B cell (primary cell): ENCODE measurements around the gene HPS1. TPM values are rescaled to one million over a fixed set of nuclear protein-coding genes. Genes with fewer than 3 reads are reported as not detected.

Experiments used
- ATAC-seq: fragments of 200-7000 bp; cut with Tn5 transposase; one replicate; pipeline ENCODE4 v1.10.0; 2021; ENCODE audit warnings: low read depth, mild to moderate bottlenecking, moderate number of reproducible peaks, moderate library complexity
- CTCF ChIA-PET: fragments of 350-600 bp; sonication (Branson Sonifier 250); formaldehyde crosslinking; loops from one replicate; lab custom pipeline; 2021; ENCODE audit warnings: antibody characterized with exemption, inconsistent platforms; lab: Charles Lee
- POLR2A ChIA-PET: fragments of 350-600 bp; sonication (Branson Sonifier 250); formaldehyde crosslinking; loops from one replicate; lab custom pipeline; 2021; ENCODE audit warnings: antibody characterized with exemption; lab: Charles Lee
- DNase-seq: peaks from one replicate; pipeline ENCODE4 v3.0.0; 2013
- H2AFZ ChIP-seq: 2 replicates; pipeline ENCODE4 v1.6.1; 2012; ENCODE audit warnings: mild to moderate bottlenecking, low read depth, low read length; ENCODE audit not compliant: insufficient read depth, poor library complexity, severe bottlenecking
- H3K27ac ChIP-seq, 2 donors: 1 replicate in 1 of 2; 2 replicates in 1 of 2; pipeline ENCODE4 v1.5.1; 2012 to 2013; ENCODE audit warnings: low read length in 2 of 2, mild to moderate bottlenecking in 2 of 2, moderate library complexity in 1 of 2
- H3K27me3 ChIP-seq, 4 experiments: fragments of 200-600 bp in 1 of 4; sonication (generic) in 1 of 4; replicated peaks in 1 of 4; 1 replicate in 2 of 4; 2 replicates in 2 of 4; pipeline versions ENCODE4 v1.6.1 to v1.7.0; 2013 to 2016; ENCODE audit warnings: low read length in 3 of 4, mild to moderate bottlenecking in 2 of 4, mixed read lengths in 1 of 4, moderate library complexity in 1 of 4; ENCODE audit not compliant: insufficient read depth in 4 of 4, control insufficient read depth in 3 of 4; ENCODE audit errors: control extremely low read depth in 1 of 4
- H3K36me3 ChIP-seq, 2 experiments: replicated peaks in 1 of 2; 1 replicate in 1 of 2; 2 replicates in 1 of 2; pipeline versions ENCODE4 v1.6.1 to v1.7.1; 2013; ENCODE audit warnings: low read length in 1 of 2; ENCODE audit not compliant: insufficient read depth in 2 of 2, control insufficient read depth in 1 of 2; ENCODE audit errors: control extremely low read depth in 1 of 2, extremely low read depth in 1 of 2
- H3K4me1 ChIP-seq, 2 donors: fragments of 200-600 bp in 1 of 2; sonication (generic) in 1 of 2; 1 replicate in 1 of 2; 2 replicates in 1 of 2; pipeline versions ENCODE4 v1.5.1 to v1.6.1; 2013 to 2017; ENCODE audit warnings: low read length in 2 of 2; ENCODE audit not compliant: control insufficient read depth in 2 of 2, insufficient read depth in 2 of 2
- H3K4me2 ChIP-seq: replicated peaks from 2 replicates; pipeline ENCODE3; 2012; ENCODE audit warnings: mild to moderate bottlenecking, low read depth, low read length; ENCODE audit not compliant: poor library complexity, severe bottlenecking
- H3K4me3 ChIP-seq, 5 experiments: fragments of 200-600 bp in 1 of 5; sonication (generic) in 1 of 5; 1 replicate in 3 of 5; 2 replicates in 2 of 5; pipeline versions ENCODE4 v1.5.1 to v1.7.0; 2011 to 2016; ENCODE audit warnings: low read length in 4 of 5, mild to moderate bottlenecking in 4 of 5, low read depth in 2 of 5, control low read depth in 1 of 5, moderate library complexity in 1 of 5; ENCODE audit not compliant: insufficient read depth in 1 of 5; ENCODE audit errors: control extremely low read depth in 1 of 5, extremely low read depth in 1 of 5
- H3K79me2 ChIP-seq: fragments of 200-600 bp; sonication (generic); one replicate; pipeline ENCODE4 v1.6.0; 2016; ENCODE audit warnings: low read length; ENCODE audit not compliant: control insufficient read depth, insufficient read depth
- H3K9ac ChIP-seq: fragments of 200-600 bp; sonication (generic); 2 replicates; pipeline ENCODE4 v1.6.1; 2017; ENCODE audit warnings: mild to moderate bottlenecking, low read length, moderate library complexity
- H3K9me3 ChIP-seq, 3 donors: one replicate each; pipeline versions ENCODE4 v1.6.1 to v1.7.1; 2013; ENCODE audit warnings: low read length in 2 of 3; ENCODE audit not compliant: control insufficient read depth in 2 of 3, insufficient read depth in 1 of 3; ENCODE audit errors: control extremely low read depth in 1 of 3
- H4K20me1 ChIP-seq: 2 replicates; pipeline ENCODE4 v1.6.0; 2012; ENCODE audit warnings: mild to moderate bottlenecking, low read length; ENCODE audit not compliant: insufficient read depth, control insufficient read depth, poor library complexity, severe bottlenecking
- H3K27ac Mint-ChIP-seq: one replicate; pipeline ENCODE4 v1.8.0; 2021; ENCODE audit warnings: mixed read lengths
- H3K27me3 Mint-ChIP-seq: one replicate; pipeline ENCODE4 v1.8.0; 2021; ENCODE audit warnings: mixed read lengths
- H3K4me1 Mint-ChIP-seq: one replicate; pipeline ENCODE4 v1.8.0; 2021; ENCODE audit warnings: mixed read lengths
- H3K4me3 Mint-ChIP-seq: one replicate; pipeline ENCODE4 v1.8.0; 2021; ENCODE audit warnings: mixed read lengths
- H3K9me3 Mint-ChIP-seq: one replicate; pipeline ENCODE4 v1.8.0; 2022; ENCODE audit warnings: mixed read lengths; ENCODE audit not compliant: insufficient read depth
- CTCF ChIP-seq: fragments of 200-600 bp; IDR thresholded peaks from one replicate; pipeline ENCODE4 v1.8.0; 2022; ENCODE audit warnings: antibody characterized with exemption, mild to moderate bottlenecking
- EZH2 ChIP-seq: IDR thresholded peaks from 2 replicates; pipeline ENCODE4 v1.6.1; 2012; ENCODE audit warnings: borderline replicate concordance, low read depth, mild to moderate bottlenecking, moderate library complexity, low read length; ENCODE audit not compliant: insufficient read depth, poor library complexity, severe bottlenecking
- WGBS: methylation state at CpG from one replicate; pipeline ENCODE4 v1.1.5; 2013; ENCODE audit warnings: missing lambda C conversion rate; ENCODE audit not compliant: insufficient coverage; 5-methylcytosine and 5-hydroxymethylcytosine counted together
- intact Hi-C: fragments of 100-400 bp; cut with micrococcal nuclease; formaldehyde crosslinking; loops from one replicate; pipeline ENCODE4 v1.10.0; 2022
- polyA plus RNA-seq: library from polyadenylated mRNA; depleted of rRNA; stranded (reverse); fragments of >200 nt; gene quantifications from 2 replicates; pipeline ENCODE4 v1.2.3, GENCODE V29; 2012
- total RNA-seq, 2 donors: library from RNA; stranded (reverse); fragments of 120-200 nt in 1 of 2; gene quantifications; 1 replicate in 1 of 2; 2 replicates in 1 of 2; pipeline versions ENCODE4 v1.2.3 to v1.2.4, GENCODE V29; 2013 to 2022

Gene HPS1
- total and polyA plus RNA-seq, 2 donors (not counting 1 experiment from before 2014, with no cell fraction given) = 125 to 196 TPM

GRCh38 chr10:98404571-98405359, 42.0 kb downstream of the HPS1 start:
- no peak for ATAC-seq
- Histone ChIP-seq H3K4me1 (no peaks in the 10 kb centered on the region), H3K27ac (no peak overlapping the region), H2AFZ (no peak overlapping the region), H3K27me3 (no peaks in the 10 kb centered on the region), H3K4me2 (no peak overlapping the region), H3K79me2 (no peaks in the 10 kb centered on the region), H3K9me3 (peaks cover 0 to 3% (median 0%) of the 10 kb centered on the region in 3 donors), H3K36me3 (no peaks in the 10 kb centered on the region), H3K9ac (no peak overlapping the region), H3K4me3 (no peak overlapping the region), H4K20me1 (no peaks in the 10 kb centered on the region)
- peaks cover 2% of the 10 kb centered on the region for H3K9me3 Mint-ChIP-seq
- H3K27ac Mint-ChIP-seq = no peak overlapping the region
- DNase-seq = no peak
- 74% methylated on average over 7 of the region's 8 CpGs for WGBS
- POLR2A ChIA-PET = no interaction called here
- H3K27me3 Mint-ChIP-seq = no peaks in the 10 kb centered on the region
- CTCF ChIA-PET = no interaction called here
- TF ChIP-seq CTCF (no peak), EZH2 (no peak)
- no peaks in the 10 kb centered on the region for H3K4me1 Mint-ChIP-seq
- no peak overlapping the region for H3K4me3 Mint-ChIP-seq
- intact Hi-C loops = no loop called here

DNA sequence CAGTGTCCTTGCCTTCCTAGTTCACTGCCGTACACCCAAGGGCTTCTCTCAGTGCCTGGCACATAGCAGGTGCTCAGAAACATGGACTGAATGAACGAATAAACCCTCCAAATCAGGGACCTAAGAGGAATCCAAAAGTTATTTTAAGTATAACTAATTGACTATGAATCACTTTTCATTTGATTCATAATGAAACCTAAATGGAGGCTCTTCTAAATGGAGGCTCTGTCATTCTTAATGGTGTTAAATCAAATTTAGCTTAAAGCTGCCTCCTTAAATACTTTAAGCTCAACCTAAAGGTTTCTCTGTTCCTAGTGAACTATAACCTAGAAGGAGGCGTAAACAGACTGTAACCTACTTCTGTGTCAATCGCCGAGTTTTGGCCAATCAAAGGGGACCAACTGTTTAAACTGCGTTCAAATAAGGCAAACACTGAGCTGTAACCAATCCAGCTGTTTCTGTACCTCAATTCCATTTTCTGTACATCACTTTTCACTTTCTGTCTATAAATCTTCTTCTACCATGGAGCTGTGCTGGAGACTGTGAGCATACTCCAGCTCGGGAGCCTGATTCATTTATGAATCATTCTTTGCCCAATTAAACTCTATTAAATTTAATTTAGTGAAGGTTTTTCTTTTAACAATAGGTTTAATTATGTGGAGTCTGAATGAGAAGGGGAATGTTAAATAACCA, 42.8 kb downstream of the HPS1 start:
- no peaks in the 10 kb centered on the region for H4K20me1 ChIP-seq
- no peaks in the 10 kb centered on the region for H3K79me2 ChIP-seq
- H3K9ac ChIP-seq = no peak overlapping the region
- peaks cover 0 to 3% (median 0%) of the 10 kb centered on the region in 3 donors for H3K9me3 ChIP-seq
- no peaks in the 10 kb centered on the region for H3K27me3 Mint-ChIP-seq
- ChIA-PET CTCF (no interaction called here), POLR2A (no interaction called here)
- H3K4me1 Mint-ChIP-seq = no peaks in the 10 kb centered on the region
- TF ChIP-seq CTCF (no peak), EZH2 (no peak)
- no peak overlapping the region for H3K4me2 ChIP-seq
- H3K27me3 ChIP-seq = no peaks in the 10 kb centered on the region
- 93% methylated on average over 5 of the region's 7 CpGs for WGBS
- no peaks in the 10 kb centered on the region for H3K4me1 ChIP-seq
- no peak overlapping the region for H3K4me3 ChIP-seq
- no peak overlapping the region for H3K4me3 Mint-ChIP-seq
- DNase-seq (no peak), ATAC-seq (no peak)
- no peak overlapping the region for H3K27ac ChIP-seq
- H3K27ac Mint-ChIP-seq = no peak overlapping the region
- intact Hi-C loops = no loop called here
- H2AFZ ChIP-seq = no peak overlapping the region
- H3K36me3 ChIP-seq = no peaks in the 10 kb centered on the region
- peaks cover 2% of the 10 kb centered on the region for H3K9me3 Mint-ChIP-seq
